Measurements from ENCODE around the gene ZYG11A. TPM values are rescaled to one million over a fixed set of nuclear protein-coding genes. Genes with fewer than 3 reads are reported as not detected.

Gene ZYG11A
- total and polyA plus RNA-seq, 2 of the 13 experiments (the other 11 are each of a cell fraction or from before 2014, with no cell fraction given): not detected

DNA sequence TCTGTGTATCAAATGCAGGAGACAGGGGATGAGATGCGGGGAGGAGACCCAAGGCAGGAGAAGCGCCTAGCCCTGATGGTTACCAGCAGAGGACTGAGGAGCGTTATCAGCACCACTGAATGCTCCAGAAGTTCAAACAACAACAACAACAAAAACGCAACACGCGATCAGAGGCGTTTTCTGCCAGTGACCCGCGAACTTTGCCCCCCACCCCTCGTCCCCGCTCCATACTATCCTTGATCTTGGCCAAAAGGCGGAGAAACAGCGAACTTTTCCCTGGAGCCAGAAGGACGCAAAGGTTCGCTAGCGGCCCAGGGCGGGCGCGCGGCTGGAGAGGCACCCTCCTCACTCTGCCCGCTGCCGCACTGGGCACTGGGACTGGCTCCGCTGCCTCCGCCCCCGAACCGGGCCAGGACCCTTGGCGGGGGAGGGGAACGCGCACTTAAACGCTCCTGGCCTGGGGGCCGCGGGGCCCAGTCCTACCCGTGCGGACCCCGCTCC lies 78.3 kb downstream of the ZYG11A start (continued):
- TF ChIP-seq U2AF1 (optimal IDR thresholded peaks at IDR 0.05; ENCODE audit: low read depth, low read length): no peak
- TF ChIP-seq, protein P1, sequence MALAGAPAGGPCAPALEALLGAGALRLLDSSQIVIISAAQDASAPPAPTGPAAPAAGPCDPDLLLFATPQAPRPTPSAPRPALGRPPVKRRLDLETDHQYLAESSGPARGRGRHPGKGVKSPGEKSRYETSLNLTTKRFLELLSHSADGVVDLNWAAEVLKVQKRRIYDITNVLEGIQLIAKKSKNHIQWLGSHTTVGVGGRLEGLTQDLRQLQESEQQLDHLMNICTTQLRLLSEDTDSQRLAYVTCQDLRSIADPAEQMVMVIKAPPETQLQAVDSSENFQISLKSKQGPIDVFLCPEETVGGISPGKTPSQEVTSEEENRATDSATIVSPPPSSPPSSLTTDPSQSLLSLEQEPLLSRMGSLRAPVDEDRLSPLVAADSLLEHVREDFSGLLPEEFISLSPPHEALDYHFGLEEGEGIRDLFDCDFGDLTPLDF (CRISPR knock-in tag; IDR thresholded peaks at IDR 0.05): no peak
- TF ChIP-seq ZNF460 (CRISPR knock-in tag; IDR thresholded peaks at IDR 0.05; ENCODE audit: borderline replicate concordance): no peak
- TF ChIP-seq NFE2 (CRISPR knock-in tag; IDR thresholded peaks at IDR 0.05): no peak
- TF ChIP-seq ZNF557 (CRISPR knock-in tag; IDR thresholded peaks at IDR 0.05): no peak
- no peak for TF ChIP-seq TOPORS (CRISPR knock-in tag; IDR thresholded peaks at IDR 0.05)
- 0 out of 2 replicates have a peak, but pooled peaks have one; percentile 2 for TF ChIP-seq ZNF850 (CRISPR knock-in tag; conservative IDR thresholded peaks at IDR 0.05)
- no peak for TF ChIP-seq CC2D1A (CRISPR knock-in tag; IDR thresholded peaks at IDR 0.05)
- no peak for TF ChIP-seq ZNF263 (CRISPR knock-in tag; IDR thresholded peaks at IDR 0.05)
- TF ChIP-seq ZNF614 (CRISPR knock-in tag; IDR thresholded peaks at IDR 0.05; ENCODE audit: borderline replicate concordance): no peak
- no peak for TF ChIP-seq MIXL1 (CRISPR knock-in tag; IDR thresholded peaks at IDR 0.05)
- TF ChIP-seq MAF1 (CRISPR knock-in tag; IDR thresholded peaks at IDR 0.05; ENCODE audit: borderline replicate concordance): no peak
- TF ChIP-seq, protein P2, sequence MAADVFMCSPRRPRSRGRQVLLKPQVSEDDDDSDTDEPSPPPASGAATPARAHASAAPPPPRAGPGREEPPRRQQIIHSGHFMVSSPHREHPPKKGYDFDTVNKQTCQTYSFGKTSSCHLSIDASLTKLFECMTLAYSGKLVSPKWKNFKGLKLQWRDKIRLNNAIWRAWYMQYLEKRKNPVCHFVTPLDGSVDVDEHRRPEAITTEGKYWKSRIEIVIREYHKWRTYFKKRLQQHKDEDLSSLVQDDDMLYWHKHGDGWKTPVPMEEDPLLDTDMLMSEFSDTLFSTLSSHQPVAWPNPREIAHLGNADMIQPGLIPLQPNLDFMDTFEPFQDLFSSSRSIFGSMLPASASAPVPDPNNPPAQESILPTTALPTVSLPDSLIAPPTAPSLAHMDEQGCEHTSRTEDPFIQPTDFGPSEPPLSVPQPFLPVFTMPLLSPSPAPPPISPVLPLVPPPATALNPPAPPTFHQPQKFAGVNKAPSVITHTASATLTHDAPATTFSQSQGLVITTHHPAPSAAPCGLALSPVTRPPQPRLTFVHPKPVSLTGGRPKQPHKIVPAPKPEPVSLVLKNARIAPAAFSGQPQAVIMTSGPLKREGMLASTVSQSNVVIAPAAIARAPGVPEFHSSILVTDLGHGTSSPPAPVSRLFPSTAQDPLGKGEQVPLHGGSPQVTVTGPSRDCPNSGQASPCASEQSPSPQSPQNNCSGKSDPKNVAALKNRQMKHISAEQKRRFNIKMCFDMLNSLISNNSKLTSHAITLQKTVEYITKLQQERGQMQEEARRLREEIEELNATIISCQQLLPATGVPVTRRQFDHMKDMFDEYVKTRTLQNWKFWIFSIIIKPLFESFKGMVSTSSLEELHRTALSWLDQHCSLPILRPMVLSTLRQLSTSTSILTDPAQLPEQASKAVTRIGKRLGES (CRISPR knock-in tag; IDR thresholded peaks at IDR 0.05; ENCODE audit: borderline replicate concordance): no peak
- no peak for TF ChIP-seq PITX1 (CRISPR knock-in tag; IDR thresholded peaks at IDR 0.05)
- TF ChIP-seq ZNF546 (CRISPR knock-in tag; conservative IDR thresholded peaks at IDR 0.05): peak; percentile 75; the same call in 1 of the 2 replicates
- TF ChIP-seq ZNF530 (CRISPR knock-in tag; IDR thresholded peaks at IDR 0.05; ENCODE audit: low read depth): no peak
- TF ChIP-seq, protein P3, sequence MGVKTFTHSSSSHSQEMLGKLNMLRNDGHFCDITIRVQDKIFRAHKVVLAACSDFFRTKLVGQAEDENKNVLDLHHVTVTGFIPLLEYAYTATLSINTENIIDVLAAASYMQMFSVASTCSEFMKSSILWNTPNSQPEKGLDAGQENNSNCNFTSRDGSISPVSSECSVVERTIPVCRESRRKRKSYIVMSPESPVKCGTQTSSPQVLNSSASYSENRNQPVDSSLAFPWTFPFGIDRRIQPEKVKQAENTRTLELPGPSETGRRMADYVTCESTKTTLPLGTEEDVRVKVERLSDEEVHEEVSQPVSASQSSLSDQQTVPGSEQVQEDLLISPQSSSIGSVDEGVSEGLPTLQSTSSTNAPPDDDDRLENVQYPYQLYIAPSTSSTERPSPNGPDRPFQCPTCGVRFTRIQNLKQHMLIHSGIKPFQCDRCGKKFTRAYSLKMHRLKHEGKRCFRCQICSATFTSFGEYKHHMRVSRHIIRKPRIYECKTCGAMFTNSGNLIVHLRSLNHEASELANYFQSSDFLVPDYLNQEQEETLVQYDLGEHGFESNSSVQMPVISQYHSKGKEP (CRISPR knock-in tag; IDR thresholded peaks at IDR 0.05): no peak
- 0 out of 2 replicates have a peak, but pooled peaks have one; percentile 14 for TF ChIP-seq NR2F6 (IDR thresholded peaks at IDR 0.05)
- no peak; the same call in 1 of the 2 replicates for TF ChIP-seq NR2F6 (CRISPR knock-in tag; IDR thresholded peaks at IDR 0.05)
- TF ChIP-seq ZBTB1 (CRISPR knock-in tag; IDR thresholded peaks at IDR 0.05; ENCODE audit: borderline replicate concordance): no peak
- no peak for TF ChIP-seq GATA4 (IDR thresholded peaks at IDR 0.05; ENCODE audit: borderline replicate concordance, low read depth)
- TF ChIP-seq NR1H2 (CRISPR knock-in tag; IDR thresholded peaks at IDR 0.05; ENCODE audit: borderline replicate concordance, low read depth): no peak
- no peak for TF ChIP-seq SAP130 (CRISPR knock-in tag; IDR thresholded peaks at IDR 0.05; ENCODE audit: low read depth)
- TF ChIP-seq POLR2AphosphoS2 (IDR thresholded peaks at IDR 0.05; ENCODE audit: low read depth, low read length): no peak
- peak; percentile 50 for TF ChIP-seq SALL1 (CRISPR knock-in tag; IDR thresholded peaks at IDR 0.05)
- no peak for TF ChIP-seq RFX1 (IDR thresholded peaks at IDR 0.05)
- 0 out of 2 replicates have a peak, but pooled peaks have one; percentile 15 for TF ChIP-seq ZNF569 (CRISPR knock-in tag; IDR thresholded peaks at IDR 0.05; ENCODE audit: borderline replicate concordance)
- TF ChIP-seq GTF2F1 (IDR thresholded peaks at IDR 0.05; ENCODE audit: low read length): no peak
- TF ChIP-seq CEBPB (IDR thresholded peaks at IDR 0.05; ENCODE audit: borderline replicate concordance, low read depth, low read length): no peak
- no peak for TF ChIP-seq KMT2B (CRISPR knock-in tag; IDR thresholded peaks at IDR 0.05)

Measured in HepG2 (cell line).